Natural killer cell (primary cell): ENCODE measurements around the gene MYH6. TPM values are rescaled to one million over a fixed set of nuclear protein-coding genes. Genes with fewer than 3 reads are reported as not detected.
"Not testable (repeated sequence)": the region's sequence is repeated elsewhere in the genome, so short reads cannot be mapped to it uniquely, and the experiment has no call there.

Experiments
- ATAC-seq, 3 donors: fragments of 150-1000 bp in 2 of 3; fragments of 200-7000 bp in 1 of 3; cut with Tn5 transposase; 1 replicate in 1 of 3; 2 replicates in 2 of 3; pipeline ENCODE4 v1.10.0; 2021; ENCODE audit warnings: mild to moderate bottlenecking in 2 of 3, moderate library complexity in 2 of 3
- DNase-seq, 2 donors: peaks; one replicate each; pipeline versions ENCODE4 v3.0.0 to v3.0.0-alpha.2; 2013 to 2021; ENCODE audit warnings: mixed read lengths in 1 of 2
- H3K27ac ChIP-seq: one replicate; pipeline ENCODE4 v1.5.1; 2013; ENCODE audit warnings: mild to moderate bottlenecking, low read length
- H3K27me3 ChIP-seq: one replicate; pipeline ENCODE4 v1.6.1; 2013; ENCODE audit warnings: low read length; ENCODE audit not compliant: control insufficient read depth, insufficient read depth
- H3K36me3 ChIP-seq: one replicate; pipeline ENCODE4 v1.6.1; 2013; ENCODE audit warnings: low read length; ENCODE audit not compliant: control insufficient read depth, insufficient read depth
- H3K4me1 ChIP-seq: one replicate; pipeline ENCODE4 v1.6.1; 2013; ENCODE audit warnings: low read length; ENCODE audit not compliant: control insufficient read depth, insufficient read depth
- H3K4me3 ChIP-seq: one replicate; pipeline ENCODE4 v1.5.1; 2013; ENCODE audit warnings: low read length
- H3K9me3 ChIP-seq: one replicate; pipeline ENCODE4 v1.6.1; 2013; ENCODE audit warnings: low read length; ENCODE audit not compliant: control insufficient read depth, insufficient read depth
- H3K27ac Mint-ChIP-seq, 2 donors: one replicate each; pipeline ENCODE4 v1.8.0; 2022; ENCODE audit warnings: mild to moderate bottlenecking in 2 of 2, mixed read lengths in 2 of 2, moderate library complexity in 1 of 2
- H3K27me3 Mint-ChIP-seq, 2 donors: one replicate each; pipeline ENCODE4 v1.8.0; 2022; ENCODE audit warnings: low read depth in 2 of 2, mixed read lengths in 2 of 2
- H3K36me3 Mint-ChIP-seq: one replicate; pipeline ENCODE4 v1.8.0; 2022; ENCODE audit warnings: mixed read lengths
- H3K4me1 Mint-ChIP-seq, 2 donors: one replicate each; pipeline ENCODE4 v1.8.0; 2022; ENCODE audit warnings: mixed read lengths in 2 of 2
- H3K4me3 Mint-ChIP-seq: one replicate; pipeline ENCODE4 v1.8.0; 2022; ENCODE audit warnings: mild to moderate bottlenecking, moderate library complexity, mixed read lengths
- H3K9me3 Mint-ChIP-seq, 2 donors: one replicate each; pipeline ENCODE4 v1.8.0; 2022; ENCODE audit warnings: mixed read lengths in 2 of 2
- WGBS: methylation state at CpG from one replicate; pipeline ENCODE4 v1.1.7; 2013; ENCODE audit warnings: missing lambda C conversion rate; ENCODE audit not compliant: insufficient coverage; 5-methylcytosine and 5-hydroxymethylcytosine counted together
- intact Hi-C: fragments of 100-400 bp; cut with micrococcal nuclease; formaldehyde crosslinking; loops from one replicate; pipeline ENCODE4 v1.14.2; 2022
- total RNA-seq, 4 donors: library from RNA; stranded (reverse); fragments of 120-200 nt in 1 of 4; gene quantifications; one replicate each; pipeline versions ENCODE4 v1.2.3 to v1.2.4, GENCODE V29; 2013 to 2022
- TF ChIP-seq, protein P1 (sequence below): fragments of 200-600 bp; IDR thresholded peaks from one replicate; pipeline ENCODE4 v1.8.0; 2022; ENCODE audit warnings: antibody characterized with exemption

MYH6 gene
- total RNA-seq, 3 donors from 2014 or later (not counting 1 experiment from before 2014, with no cell fraction given) = not detected

DNA sequence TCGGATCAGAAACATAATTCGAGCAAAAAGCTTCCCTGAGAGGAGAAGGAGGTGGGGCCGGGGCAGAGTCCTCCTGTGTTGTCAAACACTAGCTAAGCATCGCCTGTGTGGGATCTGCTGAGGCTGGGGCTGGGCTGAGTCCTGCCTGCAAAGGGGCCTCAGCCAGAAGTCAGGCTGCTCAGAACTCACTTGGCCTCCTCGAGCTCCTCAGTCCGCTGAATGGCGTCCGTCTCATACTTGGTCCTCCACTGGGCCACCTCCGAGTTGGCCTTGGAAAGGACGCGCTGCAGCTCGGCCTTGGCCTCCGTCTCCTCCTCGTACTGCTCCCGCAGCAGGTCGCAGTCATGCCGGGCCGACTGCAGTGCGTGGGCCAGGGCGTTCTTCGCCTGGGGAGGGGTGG is 9.9 kb upstream of the MYH6 start:
- no peaks in the 10 kb centered on the region for H3K4me1 ChIP-seq
- DNase-seq = no peak
- no peaks in the 10 kb centered on the region for H3K27me3 ChIP-seq
- intact Hi-C loops = no loop called here
- TF ChIP-seq, protein P1, sequence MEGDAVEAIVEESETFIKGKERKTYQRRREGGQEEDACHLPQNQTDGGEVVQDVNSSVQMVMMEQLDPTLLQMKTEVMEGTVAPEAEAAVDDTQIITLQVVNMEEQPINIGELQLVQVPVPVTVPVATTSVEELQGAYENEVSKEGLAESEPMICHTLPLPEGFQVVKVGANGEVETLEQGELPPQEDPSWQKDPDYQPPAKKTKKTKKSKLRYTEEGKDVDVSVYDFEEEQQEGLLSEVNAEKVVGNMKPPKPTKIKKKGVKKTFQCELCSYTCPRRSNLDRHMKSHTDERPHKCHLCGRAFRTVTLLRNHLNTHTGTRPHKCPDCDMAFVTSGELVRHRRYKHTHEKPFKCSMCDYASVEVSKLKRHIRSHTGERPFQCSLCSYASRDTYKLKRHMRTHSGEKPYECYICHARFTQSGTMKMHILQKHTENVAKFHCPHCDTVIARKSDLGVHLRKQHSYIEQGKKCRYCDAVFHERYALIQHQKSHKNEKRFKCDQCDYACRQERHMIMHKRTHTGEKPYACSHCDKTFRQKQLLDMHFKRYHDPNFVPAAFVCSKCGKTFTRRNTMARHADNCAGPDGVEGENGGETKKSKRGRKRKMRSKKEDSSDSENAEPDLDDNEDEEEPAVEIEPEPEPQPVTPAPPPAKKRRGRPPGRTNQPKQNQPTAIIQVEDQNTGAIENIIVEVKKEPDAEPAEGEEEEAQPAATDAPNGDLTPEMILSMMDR = no peak
- H3K4me3 ChIP-seq = no peak overlapping the region
- Mint-ChIP-seq H3K4me1 (no peaks in the 10 kb centered on the region), H3K4me3 (no peak overlapping the region), H3K9me3 (no peaks in the 10 kb centered on the region), H3K36me3 (no peaks in the 10 kb centered on the region), H3K27me3 (no peaks in the 10 kb centered on the region), H3K27ac (no peak overlapping the region)
- ATAC-seq = no peak
- no peak overlapping the region for H3K27ac ChIP-seq
- WGBS = 94% methylated on average over 21 of the region's 21 CpGs
- no peaks in the 10 kb centered on the region for H3K36me3 ChIP-seq
- H3K9me3 ChIP-seq = no peaks in the 10 kb centered on the region

DNA sequence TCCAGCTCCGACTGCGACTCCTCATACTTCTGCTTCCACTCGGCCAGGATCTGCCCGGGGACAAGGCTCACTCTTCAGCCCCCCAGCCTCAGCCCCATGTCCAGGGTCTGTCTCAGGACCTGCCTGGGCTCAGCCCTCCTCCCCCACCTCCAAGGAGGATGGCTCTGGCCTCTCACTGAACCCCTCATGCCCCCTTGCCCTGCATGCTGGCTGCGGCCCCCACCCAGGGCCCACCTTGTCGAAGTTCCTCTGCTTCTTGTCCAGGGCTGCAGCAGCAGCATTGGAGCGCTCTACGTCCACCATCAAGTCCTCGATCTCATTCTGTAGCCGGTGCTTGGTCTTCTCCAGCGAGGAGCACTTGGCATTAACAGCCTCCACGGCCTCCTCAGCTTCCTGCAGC is 9.2 kb upstream of the MYH6 start:
- H3K36me3 ChIP-seq, H3K4me3 ChIP-seq, H3K27ac Mint-ChIP-seq, H3K27me3 Mint-ChIP-seq, H3K9me3 Mint-ChIP-seq, H3K4me1 Mint-ChIP-seq, DNase-seq, H3K9me3 ChIP-seq, H3K4me1 ChIP-seq, H3K4me3 Mint-ChIP-seq, ATAC-seq, intact Hi-C loops, H3K36me3 Mint-ChIP-seq, H3K27me3 ChIP-seq, H3K27ac ChIP-seq: not testable (repeated sequence)
- 78% methylated on average over 12 of the region's 12 CpGs for WGBS

DNA sequence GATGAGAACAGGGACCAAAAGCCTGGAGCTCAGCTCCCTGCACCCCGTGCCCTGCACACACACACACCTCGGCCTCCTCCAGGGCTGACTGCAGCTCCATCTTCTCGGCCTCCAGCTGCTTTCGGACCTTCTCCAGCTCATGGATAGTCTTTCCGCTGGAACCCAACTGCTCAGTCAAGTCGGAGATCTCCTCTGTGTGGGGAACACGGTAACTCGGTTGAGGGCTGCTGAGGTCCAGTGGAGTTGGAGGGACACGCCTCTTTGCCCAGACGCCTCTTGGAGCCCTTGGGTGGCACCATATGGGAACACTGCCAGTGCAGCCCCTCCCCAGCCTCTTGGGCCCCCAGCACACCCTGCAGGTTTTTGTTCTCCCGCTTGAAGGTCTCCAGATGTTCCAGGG is 8.7 kb upstream of the MYH6 start:
- Mint-ChIP-seq H3K9me3 (no peaks in the 10 kb centered on the region), H3K27ac (no peak overlapping the region), H3K4me3 (no peak overlapping the region), H3K36me3 (no peaks in the 10 kb centered on the region), H3K27me3 (no peaks in the 10 kb centered on the region), H3K4me1 (no peaks in the 10 kb centered on the region)
- WGBS = 85% methylated on average over 11 of the region's 11 CpGs
- ATAC-seq = no peak
- intact Hi-C loops = no loop called here
- Histone ChIP-seq H3K36me3 (no peaks in the 10 kb centered on the region), H3K27ac (no peak overlapping the region), H3K4me1 (no peaks in the 10 kb centered on the region), H3K4me3 (no peak overlapping the region), H3K9me3 (no peaks in the 10 kb centered on the region), H3K27me3 (no peaks in the 10 kb centered on the region)
- TF ChIP-seq, protein P1 = no peak
- DNase-seq = no peak

DNA sequence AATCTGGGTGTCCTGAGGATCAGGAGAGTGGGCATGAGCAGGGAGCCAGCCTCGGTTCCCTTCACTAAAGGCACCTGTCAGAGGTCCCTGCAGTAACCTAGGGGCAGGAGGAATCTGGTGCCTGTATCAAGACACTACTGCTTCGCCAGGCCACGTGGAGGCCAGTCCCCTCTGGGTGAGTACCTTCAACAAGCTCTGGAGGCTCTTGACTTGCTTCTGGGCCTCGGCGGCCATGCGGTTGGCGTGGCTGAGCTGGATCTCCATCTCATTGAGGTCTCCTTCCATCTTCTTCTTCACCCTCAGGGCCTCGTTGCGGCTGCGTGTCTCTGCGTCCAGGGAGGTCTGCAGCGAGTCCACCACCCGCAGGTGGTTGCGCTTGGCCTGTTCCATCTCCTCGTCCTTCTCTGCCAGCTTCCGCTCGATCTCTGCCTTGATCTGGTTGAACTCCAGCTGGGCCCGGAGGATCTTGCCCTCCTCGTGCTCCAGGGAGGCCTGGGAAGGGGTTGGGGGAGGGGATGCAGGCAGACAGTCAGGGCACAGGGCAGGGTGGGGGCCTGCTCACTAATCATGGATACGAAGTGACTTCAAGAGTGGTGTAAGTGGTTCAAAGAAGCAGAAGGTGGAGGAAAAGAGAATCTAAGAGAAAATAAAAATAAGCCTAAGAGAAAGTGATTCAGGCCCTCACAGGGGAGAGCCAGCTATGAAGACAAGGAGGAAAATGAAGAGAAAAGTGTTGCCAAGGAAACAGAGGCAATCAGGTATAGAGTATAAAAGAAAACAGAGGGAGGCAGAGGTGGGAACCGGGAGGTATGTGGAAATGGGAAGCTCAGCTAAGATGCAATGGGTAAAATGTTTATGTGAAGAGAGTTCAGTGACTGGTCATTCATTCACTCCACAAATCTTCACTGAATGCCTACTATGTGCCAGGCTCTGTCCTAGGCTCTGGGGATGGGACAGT is 8.0 kb upstream of the MYH6 start:
- Histone ChIP-seq H3K4me1 (no peaks in the 10 kb centered on the region), H3K36me3 (no peaks in the 10 kb centered on the region), H3K27me3 (no peaks in the 10 kb centered on the region), H3K4me3 (no peak overlapping the region), H3K9me3 (no peaks in the 10 kb centered on the region), H3K27ac (no peak overlapping the region)
- Mint-ChIP-seq H3K27ac (no peak overlapping the region), H3K4me1 (no peaks in the 10 kb centered on the region), H3K27me3 (no peaks in the 10 kb centered on the region), H3K36me3 (no peaks in the 10 kb centered on the region), H3K4me3 (no peak overlapping the region), H3K9me3 (no peaks in the 10 kb centered on the region)
- TF ChIP-seq, protein P1 = no peak
- 86% methylated on average over 21 of the region's 21 CpGs for WGBS
- intact Hi-C loops = no loop called here
- ATAC-seq (no peak), DNase-seq (no peak)
